Natural killer cell (primary cell): ENCODE data around the gene ADAM29. TPM values are rescaled to one million over a fixed set of nuclear protein-coding genes. Genes with fewer than 3 reads are reported as not detected.

Experiments
- ATAC-seq, 3 donors: fragments of 150-1000 bp in 2 of 3; fragments of 200-7000 bp in 1 of 3; cut with Tn5 transposase; 1 replicate in 1 of 3; 2 replicates in 2 of 3; pipeline ENCODE4 v1.10.0; 2021; ENCODE audit warnings: mild to moderate bottlenecking in 2 of 3, moderate library complexity in 2 of 3
- DNase-seq, 2 donors: peaks; one replicate each; pipeline versions ENCODE4 v3.0.0 to v3.0.0-alpha.2; 2013 to 2021; ENCODE audit warnings: mixed read lengths in 1 of 2
- H3K27ac ChIP-seq: one replicate; pipeline ENCODE4 v1.5.1; 2013; ENCODE audit warnings: mild to moderate bottlenecking, low read length
- H3K27me3 ChIP-seq: one replicate; pipeline ENCODE4 v1.6.1; 2013; ENCODE audit warnings: low read length; ENCODE audit not compliant: control insufficient read depth, insufficient read depth
- H3K36me3 ChIP-seq: one replicate; pipeline ENCODE4 v1.6.1; 2013; ENCODE audit warnings: low read length; ENCODE audit not compliant: control insufficient read depth, insufficient read depth
- H3K4me1 ChIP-seq: one replicate; pipeline ENCODE4 v1.6.1; 2013; ENCODE audit warnings: low read length; ENCODE audit not compliant: control insufficient read depth, insufficient read depth
- H3K4me3 ChIP-seq: one replicate; pipeline ENCODE4 v1.5.1; 2013; ENCODE audit warnings: low read length
- H3K9me3 ChIP-seq: one replicate; pipeline ENCODE4 v1.6.1; 2013; ENCODE audit warnings: low read length; ENCODE audit not compliant: control insufficient read depth, insufficient read depth
- H3K27ac Mint-ChIP-seq, 2 donors: one replicate each; pipeline ENCODE4 v1.8.0; 2022; ENCODE audit warnings: mild to moderate bottlenecking in 2 of 2, mixed read lengths in 2 of 2, moderate library complexity in 1 of 2
- H3K27me3 Mint-ChIP-seq, 2 donors: one replicate each; pipeline ENCODE4 v1.8.0; 2022; ENCODE audit warnings: low read depth in 2 of 2, mixed read lengths in 2 of 2
- H3K36me3 Mint-ChIP-seq: one replicate; pipeline ENCODE4 v1.8.0; 2022; ENCODE audit warnings: mixed read lengths
- H3K4me1 Mint-ChIP-seq, 2 donors: one replicate each; pipeline ENCODE4 v1.8.0; 2022; ENCODE audit warnings: mixed read lengths in 2 of 2
- H3K4me3 Mint-ChIP-seq: one replicate; pipeline ENCODE4 v1.8.0; 2022; ENCODE audit warnings: mild to moderate bottlenecking, moderate library complexity, mixed read lengths
- H3K9me3 Mint-ChIP-seq, 2 donors: one replicate each; pipeline ENCODE4 v1.8.0; 2022; ENCODE audit warnings: mixed read lengths in 2 of 2
- WGBS: methylation state at CpG from one replicate; pipeline ENCODE4 v1.1.7; 2013; ENCODE audit warnings: missing lambda C conversion rate; ENCODE audit not compliant: insufficient coverage; 5-methylcytosine and 5-hydroxymethylcytosine counted together
- intact Hi-C: fragments of 100-400 bp; cut with micrococcal nuclease; formaldehyde crosslinking; loops from one replicate; pipeline ENCODE4 v1.14.2; 2022
- total RNA-seq, 4 donors: library from RNA; stranded (reverse); fragments of 120-200 nt in 1 of 4; gene quantifications; one replicate each; pipeline versions ENCODE4 v1.2.3 to v1.2.4, GENCODE V29; 2013 to 2022
- TF ChIP-seq, protein P1 (sequence below): fragments of 200-600 bp; IDR thresholded peaks from one replicate; pipeline ENCODE4 v1.8.0; 2022; ENCODE audit warnings: antibody characterized with exemption

Gene ADAM29
- total RNA-seq, 3 donors from 2014 or later (not counting 1 experiment from before 2014, with no cell fraction given) = not detected

- H3K9me3 ChIP-seq = no peaks in the 10 kb centered on the region
- H3K4me3 ChIP-seq = no peak overlapping the region
- no peaks in the 10 kb centered on the region for H3K4me1 Mint-ChIP-seq
- no peak for DNase-seq
- intact Hi-C loops = no loop called here
- WGBS = 100% methylated on average over 1 of the region's 1 CpG
- H3K27me3 ChIP-seq = no peaks in the 10 kb centered on the region
- peaks cover 8 to 11% of the 10 kb centered on the region in 2 donors for H3K9me3 Mint-ChIP-seq
- H3K27ac Mint-ChIP-seq = no peak overlapping the region
- no peak overlapping the region for H3K27ac ChIP-seq
- no peak for ATAC-seq
- H3K36me3 Mint-ChIP-seq = no peaks in the 10 kb centered on the region
- no peak overlapping the region for H3K4me3 Mint-ChIP-seq
- no peaks in the 10 kb centered on the region for H3K36me3 ChIP-seq
- TF ChIP-seq, protein P1, sequence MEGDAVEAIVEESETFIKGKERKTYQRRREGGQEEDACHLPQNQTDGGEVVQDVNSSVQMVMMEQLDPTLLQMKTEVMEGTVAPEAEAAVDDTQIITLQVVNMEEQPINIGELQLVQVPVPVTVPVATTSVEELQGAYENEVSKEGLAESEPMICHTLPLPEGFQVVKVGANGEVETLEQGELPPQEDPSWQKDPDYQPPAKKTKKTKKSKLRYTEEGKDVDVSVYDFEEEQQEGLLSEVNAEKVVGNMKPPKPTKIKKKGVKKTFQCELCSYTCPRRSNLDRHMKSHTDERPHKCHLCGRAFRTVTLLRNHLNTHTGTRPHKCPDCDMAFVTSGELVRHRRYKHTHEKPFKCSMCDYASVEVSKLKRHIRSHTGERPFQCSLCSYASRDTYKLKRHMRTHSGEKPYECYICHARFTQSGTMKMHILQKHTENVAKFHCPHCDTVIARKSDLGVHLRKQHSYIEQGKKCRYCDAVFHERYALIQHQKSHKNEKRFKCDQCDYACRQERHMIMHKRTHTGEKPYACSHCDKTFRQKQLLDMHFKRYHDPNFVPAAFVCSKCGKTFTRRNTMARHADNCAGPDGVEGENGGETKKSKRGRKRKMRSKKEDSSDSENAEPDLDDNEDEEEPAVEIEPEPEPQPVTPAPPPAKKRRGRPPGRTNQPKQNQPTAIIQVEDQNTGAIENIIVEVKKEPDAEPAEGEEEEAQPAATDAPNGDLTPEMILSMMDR = no peak
- H3K4me1 ChIP-seq = no peaks in the 10 kb centered on the region
- H3K27me3 Mint-ChIP-seq = no peaks in the 10 kb centered on the region
Observed at GRCh38 chr4:174940002-174940401, 21.8 kb downstream of the ADAM29 start.

GRCh38 chr4:174946246-174946645, 28.1 kb downstream of the ADAM29 start:
- intact Hi-C loops = no loop called here
- no peaks in the 10 kb centered on the region for H3K27me3 ChIP-seq
- H3K27ac ChIP-seq = no peak overlapping the region
- Mint-ChIP-seq H3K4me3 (no peak overlapping the region), H3K36me3 (no peaks in the 10 kb centered on the region), H3K27me3 (no peaks in the 10 kb centered on the region), H3K27ac (no peak overlapping the region), H3K9me3 (peaks cover 20% of the 10 kb centered on the region in 2 donors), H3K4me1 (no peaks in the 10 kb centered on the region)
- TF ChIP-seq, protein P1 = no peak
- ATAC-seq (no peak), DNase-seq (no peak)
- H3K9me3 ChIP-seq = peaks cover 11% of the 10 kb centered on the region
- H3K36me3 ChIP-seq = no peaks in the 10 kb centered on the region
- no peaks in the 10 kb centered on the region for H3K4me1 ChIP-seq
- H3K4me3 ChIP-seq = no peak overlapping the region

GRCh38 chr4:174948826-174949225, 30.7 kb downstream of the ADAM29 start:
- peaks cover 17% of the 10 kb centered on the region in 2 donors for H3K9me3 Mint-ChIP-seq
- no peaks in the 10 kb centered on the region for H3K27me3 ChIP-seq
- H3K4me3 ChIP-seq = no peak overlapping the region
- peaks cover 11% of the 10 kb centered on the region for H3K9me3 ChIP-seq
- H3K27me3 Mint-ChIP-seq = no peaks in the 10 kb centered on the region
- no peaks in the 10 kb centered on the region for H3K36me3 ChIP-seq
- intact Hi-C loops = no loop called here
- ATAC-seq (no peak), DNase-seq (no peak)
- TF ChIP-seq, protein P1 = no peak
- no peak overlapping the region for H3K27ac Mint-ChIP-seq
- 88% methylated on average over 8 of the region's 8 CpGs for WGBS
- H3K4me1 ChIP-seq = no peaks in the 10 kb centered on the region
- no peaks in the 10 kb centered on the region for H3K36me3 Mint-ChIP-seq
- H3K4me3 Mint-ChIP-seq = no peak overlapping the region
- H3K27ac ChIP-seq = no peak overlapping the region
- no peaks in the 10 kb centered on the region for H3K4me1 Mint-ChIP-seq

DNA sequence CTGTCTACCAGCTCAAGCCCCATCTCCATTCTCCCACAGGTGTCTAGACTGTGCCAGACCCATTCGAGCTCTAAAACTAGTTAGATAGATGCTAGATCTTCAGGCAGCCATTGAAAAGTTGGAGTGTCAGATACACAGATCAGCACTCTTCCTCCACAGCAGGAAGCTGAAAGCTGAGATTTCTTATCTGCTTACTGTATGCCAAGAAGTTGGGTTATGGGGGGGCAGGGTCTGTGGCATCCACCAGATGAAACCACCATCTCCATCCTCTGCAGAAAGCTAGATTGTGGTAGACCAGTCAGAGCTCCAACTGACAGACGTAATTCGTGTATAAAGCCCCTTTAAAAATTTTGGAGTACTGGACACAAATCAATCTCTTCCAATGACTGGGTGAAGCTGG, 54.8 kb downstream of the ADAM29 start:
- no peaks in the 10 kb centered on the region for H3K4me1 ChIP-seq
- H3K27me3 ChIP-seq = no peaks in the 10 kb centered on the region
- TF ChIP-seq, protein P1 = no peak
- Mint-ChIP-seq H3K4me1 (no peaks in the 10 kb centered on the region), H3K4me3 (no peak overlapping the region), H3K9me3 (peaks cover 10 to 17% of the 10 kb centered on the region in 2 donors), H3K27ac (no peak overlapping the region), H3K36me3 (no peaks in the 10 kb centered on the region), H3K27me3 (no peaks in the 10 kb centered on the region)
- intact Hi-C loops = no loop called here
- 74% methylated on average over 3 of the region's 3 CpGs for WGBS
- ATAC-seq = no peak
- H3K4me3 ChIP-seq = no peak overlapping the region
- H3K36me3 ChIP-seq = no peaks in the 10 kb centered on the region
- H3K9me3 ChIP-seq = no peaks in the 10 kb centered on the region
- no peak for DNase-seq
- no peak overlapping the region for H3K27ac ChIP-seq
